ENCODE data around the gene CYP26C1.

Gene CYP26C1

GRCh38 chr10:93059975-93060886 is at the start of gene CYP26C1:
TSS of gene CYP26C1 (plus strand) at chr10:93060798. CDS start at chr10:93061264, 466 bp downstream.
- FAIRE-seq = no peak

- FAIRE-seq = no peak
Observed at GRCh38 chr10:93015722-93016121, 44.9 kb upstream of the CYP26C1 start.

GRCh38 chr10:93023013-93023650 is 37.5 kb upstream of the CYP26C1 start:
- no peak for FAIRE-seq

- FAIRE-seq = no peak
Observed at GRCh38 chr10:93026072-93026471, 34.5 kb upstream of the CYP26C1 start.

GRCh38 chr10:93027508-93027907 is 33.1 kb upstream of the CYP26C1 start:
- FAIRE-seq = no peak

- no peak for FAIRE-seq
Observed at GRCh38 chr10:93028883-93029282, 31.7 kb upstream of the CYP26C1 start.

GRCh38 chr10:93030409-93030808 is 30.2 kb upstream of the CYP26C1 start:
- FAIRE-seq = no peak

GRCh38 chr10:93032105-93032808 is 28.3 kb upstream of the CYP26C1 start:
- no peak for FAIRE-seq

GRCh38 chr10:93032809-93033137 is 27.8 kb upstream of the CYP26C1 start:
- no peak for FAIRE-seq

- no peak for FAIRE-seq
Observed at GRCh38 chr10:93034426-93034825, 26.2 kb upstream of the CYP26C1 start.

- no peak for FAIRE-seq
Observed at GRCh38 chr10:93039110-93039509, 21.5 kb upstream of the CYP26C1 start.

- FAIRE-seq = no peak
Observed at GRCh38 chr10:93039721-93040120, 20.9 kb upstream of the CYP26C1 start.

GRCh38 chr10:93054486-93054885 is 6.1 kb upstream of the CYP26C1 start:
- no peak for FAIRE-seq

- no peak for FAIRE-seq
Observed at GRCh38 chr10:93058139-93058538, 2.5 kb upstream of the CYP26C1 start.

GRCh38 chr10:93060887-93061593 is 442 bp downstream of the CYP26C1 start:
- no peak for FAIRE-seq

- no peak for FAIRE-seq
Observed at GRCh38 chr10:93061594-93062513, 1.3 kb downstream of the CYP26C1 start.

GRCh38 chr10:93062514-93063143 is 2.0 kb downstream of the CYP26C1 start:
- no peak for FAIRE-seq

- no peak for FAIRE-seq
Observed at GRCh38 chr10:93063144-93063976, 2.8 kb downstream of the CYP26C1 start.

GRCh38 chr10:93063977-93064660 is 3.5 kb downstream of the CYP26C1 start:
- FAIRE-seq = no peak

Measured in colon (tissue), 2 donors.